Measurements from ENCODE around the gene PRIM2.
"Not testable (repeated sequence)": the region's sequence is repeated elsewhere in the genome, so short reads cannot be mapped to it uniquely, and the experiment has no call there.

PRIM2 gene

DNA sequence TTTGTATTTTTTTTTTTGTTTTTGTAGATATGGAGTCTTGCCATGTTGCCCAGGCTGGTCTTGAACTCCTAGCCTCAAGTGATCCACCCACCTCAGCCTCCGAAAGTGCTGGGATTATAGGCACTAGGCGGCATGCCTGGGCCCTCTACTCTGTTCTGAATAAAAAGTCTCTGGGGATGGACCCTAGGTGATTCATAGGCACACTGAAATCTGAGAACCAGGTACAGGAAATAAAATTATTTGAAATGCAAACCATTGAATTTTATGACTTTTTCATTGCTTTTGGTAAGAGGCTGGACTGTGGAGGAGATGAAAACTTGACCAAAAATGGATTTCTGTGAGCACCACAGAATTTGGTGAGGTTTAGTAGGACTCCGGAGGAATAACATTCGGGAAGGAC lies 117.5 kb downstream of the PRIM2 start:
- Histone ChIP-seq H3K27ac (ENCODE audit: low read depth, low read length) (no peak overlapping the region), H3F3A (ENCODE audit: insufficient read depth) (peaks cover 4% of the 10 kb centered on the region; the same call in 1 of the 2 replicates), H4K20me1 (ENCODE audit: low read depth, low read length) (no peaks in the 10 kb centered on the region), H3K36me3 (ENCODE audit: low read length) (no peaks in the 10 kb centered on the region; the same call in 1 of the 2 replicates), H3K9me2 (replicated peaks; ENCODE audit: insufficient read depth, low read length) (no peaks in the 10 kb centered on the region), H3K9ac (ENCODE audit: low read length) (no peak overlapping the region), H3K79me2 (ENCODE audit: insufficient read depth, low read length) (no peaks in the 10 kb centered on the region; the same call in 1 of the 2 replicates), H3K9me3 (ENCODE audit: insufficient read depth, low read length) (no peaks in the 10 kb centered on the region), H3K27me3 (ENCODE audit: low read length) (no peaks in the 10 kb centered on the region), H2AFZ (ENCODE audit: low read depth, low read length, severe bottlenecking) (no peak overlapping the region), H3K4me2 (ENCODE audit: low read depth, low read length, poor library complexity, severe bottlenecking) (no peak overlapping the region), H3K4me3 (ENCODE audit: insufficient read depth, low read length, poor library complexity, severe bottlenecking) (no peak overlapping the region)
- TF ChIP-seq EZH2phosphoT487 (conservative IDR thresholded peaks at IDR 0.05; ENCODE audit: low read length): no peak
- TF ChIP-seq, protein P1, sequence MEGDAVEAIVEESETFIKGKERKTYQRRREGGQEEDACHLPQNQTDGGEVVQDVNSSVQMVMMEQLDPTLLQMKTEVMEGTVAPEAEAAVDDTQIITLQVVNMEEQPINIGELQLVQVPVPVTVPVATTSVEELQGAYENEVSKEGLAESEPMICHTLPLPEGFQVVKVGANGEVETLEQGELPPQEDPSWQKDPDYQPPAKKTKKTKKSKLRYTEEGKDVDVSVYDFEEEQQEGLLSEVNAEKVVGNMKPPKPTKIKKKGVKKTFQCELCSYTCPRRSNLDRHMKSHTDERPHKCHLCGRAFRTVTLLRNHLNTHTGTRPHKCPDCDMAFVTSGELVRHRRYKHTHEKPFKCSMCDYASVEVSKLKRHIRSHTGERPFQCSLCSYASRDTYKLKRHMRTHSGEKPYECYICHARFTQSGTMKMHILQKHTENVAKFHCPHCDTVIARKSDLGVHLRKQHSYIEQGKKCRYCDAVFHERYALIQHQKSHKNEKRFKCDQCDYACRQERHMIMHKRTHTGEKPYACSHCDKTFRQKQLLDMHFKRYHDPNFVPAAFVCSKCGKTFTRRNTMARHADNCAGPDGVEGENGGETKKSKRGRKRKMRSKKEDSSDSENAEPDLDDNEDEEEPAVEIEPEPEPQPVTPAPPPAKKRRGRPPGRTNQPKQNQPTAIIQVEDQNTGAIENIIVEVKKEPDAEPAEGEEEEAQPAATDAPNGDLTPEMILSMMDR (IDR thresholded peaks at IDR 0.05; ENCODE audit: insufficient read depth, low read length, poor library complexity, severe bottlenecking): no peak

DNA sequence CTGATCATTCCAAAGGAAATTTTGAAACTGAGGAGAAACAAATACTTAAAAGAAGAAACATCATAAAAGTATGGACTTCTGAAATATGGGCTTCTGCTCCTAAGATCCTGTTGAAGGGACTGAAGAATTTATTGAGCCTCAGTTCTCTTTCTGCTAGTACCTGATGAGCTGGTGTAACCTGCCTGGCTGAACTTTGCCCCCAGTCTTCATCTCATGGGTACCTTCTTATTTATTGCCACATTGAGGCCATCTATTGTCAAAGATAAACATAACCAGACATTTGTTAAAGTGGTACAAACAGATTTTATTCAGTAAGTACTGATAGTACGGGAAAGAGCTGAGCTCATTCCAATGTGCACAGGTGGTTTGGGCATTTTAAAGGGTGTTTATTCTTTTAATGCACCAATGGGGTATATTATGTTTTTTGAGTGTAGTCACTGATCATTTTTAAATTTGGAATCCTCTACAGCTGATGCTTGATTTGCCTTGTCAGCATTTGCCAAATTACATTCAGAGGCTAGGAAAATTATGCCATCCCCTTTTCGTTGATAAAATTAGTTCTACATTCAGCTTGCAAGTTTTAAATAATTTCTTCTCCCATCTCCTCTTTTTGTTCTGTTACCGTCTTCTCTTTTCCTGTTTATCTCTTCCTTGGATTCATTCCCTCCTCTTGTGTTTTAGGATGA lies 118.2 kb downstream of the PRIM2 start:
- no peak overlapping the region for H3K27ac ChIP-seq (ENCODE audit: low read depth, low read length)
- no peaks in the 10 kb centered on the region for H4K20me1 ChIP-seq (ENCODE audit: low read depth, low read length)
- no peaks in the 10 kb centered on the region for H3K27me3 ChIP-seq (ENCODE audit: low read length)
- H3K4me3 ChIP-seq (ENCODE audit: insufficient read depth, low read length, poor library complexity, severe bottlenecking): no peak overlapping the region
- H3K36me3 ChIP-seq (ENCODE audit: low read length): no peaks in the 10 kb centered on the region; the same call in 1 of the 2 replicates
- no peak overlapping the region for H3K9ac ChIP-seq (ENCODE audit: low read length)
- no peak overlapping the region for H3K4me2 ChIP-seq (ENCODE audit: low read depth, low read length, poor library complexity, severe bottlenecking)
- H3F3A ChIP-seq (ENCODE audit: insufficient read depth): peaks cover 4% of the 10 kb centered on the region; the same call in 1 of the 2 replicates
- H2AFZ ChIP-seq (ENCODE audit: low read depth, low read length, severe bottlenecking): no peak overlapping the region
- no peaks in the 10 kb centered on the region for H3K9me2 ChIP-seq (replicated peaks; ENCODE audit: insufficient read depth, low read length)
- no peaks in the 10 kb centered on the region; the same call in 1 of the 2 replicates for H3K79me2 ChIP-seq (ENCODE audit: insufficient read depth, low read length)
- no peak for TF ChIP-seq EZH2phosphoT487 (conservative IDR thresholded peaks at IDR 0.05; ENCODE audit: low read length)
- TF ChIP-seq, protein P1 (IDR thresholded peaks at IDR 0.05; ENCODE audit: insufficient read depth, low read length, poor library complexity, severe bottlenecking): no peak
- H3K9me3 ChIP-seq (ENCODE audit: insufficient read depth, low read length): no peaks in the 10 kb centered on the region

DNA sequence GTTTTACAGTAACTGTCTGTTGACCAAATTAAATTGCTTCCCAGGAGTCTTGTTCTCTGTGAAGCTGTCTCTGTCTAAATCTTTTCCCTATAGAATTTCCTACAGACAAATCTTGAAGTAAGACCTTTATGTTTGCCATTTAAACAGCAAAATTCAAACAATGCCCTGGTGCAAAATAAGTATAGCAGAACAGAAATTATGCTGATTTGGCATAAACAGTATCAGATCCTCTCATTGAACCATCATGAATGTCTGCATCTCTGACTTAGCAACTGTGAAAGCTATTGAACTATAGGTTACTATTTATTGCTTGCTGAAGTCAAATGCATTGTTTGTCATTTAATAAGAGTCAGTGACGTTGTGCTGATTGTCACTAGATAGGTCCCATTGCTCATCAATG lies 123.3 kb downstream of the PRIM2 start:
- not testable (repeated sequence) for H3K9me3 ChIP-seq (ENCODE audit: insufficient read depth, low read length); H3K27ac ChIP-seq (ENCODE audit: low read depth, low read length); H3F3A ChIP-seq (ENCODE audit: insufficient read depth); H3K4me2 ChIP-seq (ENCODE audit: low read depth, low read length, poor library complexity, severe bottlenecking); H3K9me2 ChIP-seq (replicated peaks; ENCODE audit: insufficient read depth, low read length); H3K79me2 ChIP-seq (ENCODE audit: insufficient read depth, low read length); H3K9ac ChIP-seq (ENCODE audit: low read length); H3K27me3 ChIP-seq (ENCODE audit: low read length); H2AFZ ChIP-seq (ENCODE audit: low read depth, low read length, severe bottlenecking); H4K20me1 ChIP-seq (ENCODE audit: low read depth, low read length); H3K4me3 ChIP-seq (ENCODE audit: insufficient read depth, low read length, poor library complexity, severe bottlenecking); H3K36me3 ChIP-seq (ENCODE audit: low read length)

DNA sequence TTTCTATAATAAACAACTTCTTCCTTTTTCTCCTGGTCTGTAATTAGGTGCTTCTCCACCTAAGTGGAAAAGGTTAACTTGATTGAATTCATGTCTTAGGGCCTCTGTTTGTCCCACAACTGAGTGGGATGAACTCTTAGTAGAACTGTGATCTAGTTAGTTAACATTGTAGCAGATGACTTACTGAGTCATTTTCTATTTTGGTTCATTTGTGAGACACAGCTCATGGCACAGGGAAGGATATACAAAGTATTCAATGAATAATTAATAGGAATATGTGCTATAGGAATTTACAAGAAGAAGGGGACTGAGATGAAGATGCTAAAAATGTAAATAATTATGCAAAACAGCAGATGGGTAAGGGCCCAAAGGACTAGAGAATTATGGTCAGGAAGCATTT lies 124.7 kb downstream of the PRIM2 start:
- not testable (repeated sequence) for H3K27me3 ChIP-seq (ENCODE audit: low read length); H3K36me3 ChIP-seq (ENCODE audit: low read length); H3F3A ChIP-seq (ENCODE audit: insufficient read depth); H3K9ac ChIP-seq (ENCODE audit: low read length); H3K4me2 ChIP-seq (ENCODE audit: low read depth, low read length, poor library complexity, severe bottlenecking); H3K4me3 ChIP-seq (ENCODE audit: insufficient read depth, low read length, poor library complexity, severe bottlenecking); H4K20me1 ChIP-seq (ENCODE audit: low read depth, low read length); H3K79me2 ChIP-seq (ENCODE audit: insufficient read depth, low read length); H3K27ac ChIP-seq (ENCODE audit: low read depth, low read length); H3K9me3 ChIP-seq (ENCODE audit: insufficient read depth, low read length); H2AFZ ChIP-seq (ENCODE audit: low read depth, low read length, severe bottlenecking); H3K9me2 ChIP-seq (replicated peaks; ENCODE audit: insufficient read depth, low read length)

DNA sequence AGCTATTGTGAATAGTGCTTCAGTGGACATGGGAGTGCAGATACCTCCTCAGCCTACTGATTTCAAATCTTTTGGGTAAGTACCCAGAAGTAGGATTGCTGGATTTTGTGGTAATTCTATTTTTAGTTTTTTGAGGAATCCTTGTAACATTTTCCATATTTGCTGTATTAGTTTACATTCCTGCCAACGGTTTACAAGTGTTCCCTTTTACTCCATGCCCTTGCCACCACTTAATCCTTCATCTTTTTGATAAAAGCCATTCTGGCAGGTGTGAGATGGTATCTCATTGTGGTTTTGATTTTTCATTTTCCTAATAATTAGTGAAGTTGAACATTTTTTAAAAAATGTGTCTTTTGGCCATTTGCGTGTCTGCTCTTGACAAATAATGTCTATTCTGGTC lies 125.8 kb downstream of the PRIM2 start:
- H3K9ac ChIP-seq (ENCODE audit: low read length); H3K36me3 ChIP-seq (ENCODE audit: low read length); H3K27me3 ChIP-seq (ENCODE audit: low read length); H3K9me3 ChIP-seq (ENCODE audit: insufficient read depth, low read length); H2AFZ ChIP-seq (ENCODE audit: low read depth, low read length, severe bottlenecking); H3F3A ChIP-seq (ENCODE audit: insufficient read depth); H3K27ac ChIP-seq (ENCODE audit: low read depth, low read length); H4K20me1 ChIP-seq (ENCODE audit: low read depth, low read length); H3K4me2 ChIP-seq (ENCODE audit: low read depth, low read length, poor library complexity, severe bottlenecking); H3K4me3 ChIP-seq (ENCODE audit: insufficient read depth, low read length, poor library complexity, severe bottlenecking); H3K79me2 ChIP-seq (ENCODE audit: insufficient read depth, low read length); H3K9me2 ChIP-seq (replicated peaks; ENCODE audit: insufficient read depth, low read length): not testable (repeated sequence)

DNA sequence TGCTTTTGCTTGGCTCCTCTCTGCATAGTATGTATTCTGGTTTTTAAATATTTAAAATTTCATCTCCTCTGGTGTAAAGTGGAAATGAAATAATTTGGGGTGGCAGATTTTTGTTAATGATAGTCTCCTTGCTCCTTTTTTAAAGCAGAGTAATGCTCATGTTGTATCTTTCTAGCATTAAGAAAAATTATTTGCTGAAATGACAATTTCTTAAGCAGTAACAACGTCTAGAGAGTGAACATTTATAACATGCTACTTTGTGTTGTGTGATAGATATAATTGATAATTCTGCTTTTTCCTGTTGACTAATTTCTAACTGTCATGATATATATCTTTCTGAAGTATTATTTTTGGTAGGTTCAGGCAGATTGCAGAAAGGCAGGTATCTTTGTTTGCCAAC lies 127.4 kb downstream of the PRIM2 start:
- H4K20me1 ChIP-seq (ENCODE audit: low read depth, low read length); H3F3A ChIP-seq (ENCODE audit: insufficient read depth); H2AFZ ChIP-seq (ENCODE audit: low read depth, low read length, severe bottlenecking); H3K27ac ChIP-seq (ENCODE audit: low read depth, low read length); H3K9me2 ChIP-seq (replicated peaks; ENCODE audit: insufficient read depth, low read length); H3K4me3 ChIP-seq (ENCODE audit: insufficient read depth, low read length, poor library complexity, severe bottlenecking); H3K9me3 ChIP-seq (ENCODE audit: insufficient read depth, low read length); H3K4me2 ChIP-seq (ENCODE audit: low read depth, low read length, poor library complexity, severe bottlenecking); H3K9ac ChIP-seq (ENCODE audit: low read length); H3K79me2 ChIP-seq (ENCODE audit: insufficient read depth, low read length); H3K36me3 ChIP-seq (ENCODE audit: low read length); H3K27me3 ChIP-seq (ENCODE audit: low read length): not testable (repeated sequence)
